ENCODE data around the gene PTPRN.
"Not testable (repeated sequence)": the region's sequence is repeated elsewhere in the genome, so short reads cannot be mapped to it uniquely, and the experiment has no call there.

PTPRN gene

DNA sequence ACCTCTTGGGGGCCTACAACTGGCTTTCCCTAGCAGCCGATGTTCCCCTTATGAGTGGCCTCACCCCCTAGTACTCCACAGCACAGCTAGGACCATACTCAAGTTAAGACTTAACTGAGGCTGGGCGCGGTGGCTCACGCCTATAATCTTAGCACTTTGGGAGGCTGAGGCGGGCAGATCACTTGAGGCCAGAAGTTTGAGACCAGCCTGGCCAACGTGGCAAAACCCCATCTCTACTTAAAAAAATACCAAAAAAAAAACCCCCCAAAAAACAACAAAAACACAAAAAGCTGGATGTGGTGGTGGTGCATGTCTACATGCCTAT, 22.1 kb downstream of the PTPRN start:
- Mint-ChIP-seq H3K36me3 (ENCODE audit: low read depth) (peaks cover 46% of the 10 kb centered on the region), H3K4me1 (ENCODE audit: low read depth) (peaks cover 32% of the 10 kb centered on the region)
- H3K27me3 Mint-ChIP-seq; intact Hi-C loops (cut with micrococcal nuclease); H3K27ac Mint-ChIP-seq; H3K4me3 Mint-ChIP-seq; H3K9me3 Mint-ChIP-seq: not testable (repeated sequence)

DNA sequence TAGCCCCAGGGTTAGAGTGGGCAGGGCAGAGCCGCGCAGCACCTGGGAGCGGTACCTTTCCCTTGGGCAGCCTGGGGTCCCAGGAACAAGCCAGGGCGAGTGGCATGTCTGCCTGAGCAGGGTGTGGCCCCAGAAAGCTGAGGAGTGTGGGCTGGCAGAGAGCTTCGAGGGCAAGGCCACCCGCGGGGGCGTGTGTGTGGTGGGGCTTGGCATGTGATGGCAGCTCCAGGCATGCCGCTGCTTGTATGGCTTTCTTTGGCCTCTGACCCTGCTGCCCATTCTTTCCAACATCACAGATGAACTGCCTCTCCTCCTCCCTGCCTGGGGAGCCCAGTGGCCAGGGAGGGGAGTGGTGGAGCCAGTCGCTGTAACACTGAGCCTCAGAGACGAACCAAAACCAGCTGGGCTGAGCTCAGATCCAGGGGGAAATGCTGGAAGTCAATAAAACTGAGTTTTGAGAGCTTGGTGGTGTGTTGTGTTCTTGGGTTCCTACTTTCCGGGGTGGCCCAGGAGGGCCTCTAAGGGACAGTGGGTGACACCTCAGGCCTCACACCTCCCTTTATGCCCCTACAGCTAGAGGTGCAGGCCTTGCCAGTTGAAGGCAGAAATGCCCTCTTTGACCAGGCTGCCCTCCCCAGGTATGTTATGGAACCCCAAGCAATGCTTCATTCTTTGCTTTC, 22.6 kb downstream of the PTPRN start:
- H3K27me3 Mint-ChIP-seq, result peaks cover 6% of the 10 kb centered on the region
- peaks cover 36% of the 10 kb centered on the region for H3K4me1 Mint-ChIP-seq (ENCODE audit: low read depth)
- no peak overlapping the region for H3K27ac Mint-ChIP-seq
- H3K4me3 Mint-ChIP-seq, result no peak overlapping the region
- H3K9me3 Mint-ChIP-seq, result no peaks in the 10 kb centered on the region
- peaks cover 51% of the 10 kb centered on the region for H3K36me3 Mint-ChIP-seq (ENCODE audit: low read depth)
- intact Hi-C loops (cut with micrococcal nuclease), result no loop called here

DNA sequence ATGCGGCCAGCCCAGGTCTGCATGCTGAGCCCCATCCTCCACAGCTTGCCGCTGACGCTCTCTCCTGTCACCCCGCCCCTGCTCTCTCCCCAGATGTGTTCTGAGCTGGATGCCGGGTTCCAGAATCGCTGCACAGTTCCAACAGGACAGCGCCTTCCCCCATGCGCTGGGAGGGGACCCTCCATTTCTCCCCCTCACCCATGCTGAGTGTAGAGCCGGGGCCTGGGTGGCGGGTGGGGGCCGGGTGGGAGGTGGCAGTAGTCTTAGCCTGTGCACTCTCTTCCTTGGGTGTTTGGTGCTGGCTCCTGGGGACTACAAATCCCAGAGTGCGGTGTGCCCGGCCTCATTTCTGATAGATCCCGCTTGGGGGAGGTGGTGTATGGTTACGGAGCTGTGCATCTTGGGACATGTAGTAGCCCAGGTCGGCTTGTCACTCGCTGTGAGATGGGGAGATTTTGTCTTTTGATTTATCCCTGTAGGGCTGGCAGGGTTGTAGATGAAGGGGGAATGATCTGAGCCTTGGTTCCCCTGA, 23.2 kb downstream of the PTPRN start:
- intact Hi-C loops (cut with micrococcal nuclease), result no loop called here
- Mint-ChIP-seq H3K4me1 (ENCODE audit: low read depth) (peaks cover 42% of the 10 kb centered on the region), H3K27me3 (peaks cover 6% of the 10 kb centered on the region), H3K9me3 (no peaks in the 10 kb centered on the region), H3K4me3 (no peak overlapping the region), H3K36me3 (ENCODE audit: low read depth) (peaks cover 57% of the 10 kb centered on the region), H3K27ac (no peak overlapping the region)

DNA sequence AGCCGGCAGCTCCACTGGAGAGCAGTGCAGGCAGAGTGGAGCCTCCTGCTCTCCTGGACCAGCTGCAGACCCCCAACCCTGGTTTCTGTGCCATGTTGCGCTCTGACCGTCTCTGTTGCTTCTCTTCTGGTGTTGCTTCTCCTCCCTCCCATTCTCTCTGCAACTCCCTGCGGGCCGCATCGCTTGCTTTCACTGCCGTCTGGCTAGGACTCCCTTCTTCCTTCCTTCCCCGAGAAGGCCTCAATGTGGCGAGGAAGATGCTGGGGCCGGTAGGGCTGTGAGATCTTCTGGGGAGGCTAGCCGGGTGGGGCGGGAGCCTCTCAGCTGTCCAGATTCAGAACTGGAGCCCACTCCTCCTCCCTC, 23.8 kb downstream of the PTPRN start:
- Mint-ChIP-seq H3K36me3 (ENCODE audit: low read depth) (peaks cover 63% of the 10 kb centered on the region), H3K4me1 (ENCODE audit: low read depth) (peaks cover 48% of the 10 kb centered on the region), H3K9me3 (no peaks in the 10 kb centered on the region), H3K27ac (peak overlapping the region; percentile 44), H3K4me3 (no peak overlapping the region), H3K27me3 (peaks cover 6% of the 10 kb centered on the region)
- intact Hi-C loops (cut with micrococcal nuclease), result no loop called here

DNA sequence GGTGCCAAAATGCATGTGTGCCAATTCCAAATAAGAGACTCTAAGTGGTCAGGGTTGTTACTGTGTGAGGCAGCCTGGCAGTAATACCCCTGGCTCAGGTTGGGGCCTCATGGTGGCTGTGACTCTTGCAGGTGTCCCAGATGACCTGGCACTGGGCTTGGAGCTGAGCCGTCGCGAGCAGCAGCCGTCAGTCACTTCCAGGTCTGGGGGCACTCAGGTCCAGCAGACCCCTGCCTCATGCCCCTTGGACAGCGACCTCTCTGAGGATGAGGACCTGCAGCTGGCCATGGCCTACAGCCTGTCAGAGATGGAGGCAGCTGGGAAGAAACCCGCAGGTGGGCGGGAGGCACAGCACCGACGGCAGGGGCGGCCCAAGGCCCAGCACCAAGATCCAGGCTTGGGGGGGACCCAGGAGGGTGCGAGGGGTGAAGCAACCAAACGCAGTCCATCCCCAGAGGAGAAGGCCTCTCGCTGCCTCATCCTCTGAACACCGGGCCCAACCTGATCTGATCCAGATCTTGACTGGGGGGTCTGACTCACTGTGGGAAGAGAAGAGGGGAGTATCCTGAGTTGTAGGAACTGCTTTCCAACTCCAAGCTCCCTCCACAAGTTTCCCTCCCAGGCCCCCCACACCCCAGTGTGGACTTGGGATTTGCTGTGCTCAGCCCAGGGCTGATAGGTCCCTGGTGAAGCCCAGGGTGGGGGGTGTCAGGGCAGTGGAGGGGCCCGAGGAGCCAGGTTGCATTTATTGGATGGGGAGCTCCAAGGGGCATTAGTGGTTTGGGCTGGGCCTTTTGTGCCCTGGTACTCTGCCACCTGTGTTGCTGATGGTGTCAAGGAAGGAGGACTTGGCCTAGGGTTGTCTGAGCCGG, 24.5 kb downstream of the PTPRN start:
- H3K27ac Mint-ChIP-seq, result peak overlapping the region; percentile 44
- no peak overlapping the region for H3K4me3 Mint-ChIP-seq
- peaks cover 52% of the 10 kb centered on the region for H3K4me1 Mint-ChIP-seq (ENCODE audit: low read depth)
- H3K9me3 Mint-ChIP-seq, result no peaks in the 10 kb centered on the region
- peaks cover 1% of the 10 kb centered on the region for H3K27me3 Mint-ChIP-seq
- intact Hi-C loops (cut with micrococcal nuclease), result no loop called here
- H3K36me3 Mint-ChIP-seq (ENCODE audit: low read depth), result peaks cover 69% of the 10 kb centered on the region

DNA sequence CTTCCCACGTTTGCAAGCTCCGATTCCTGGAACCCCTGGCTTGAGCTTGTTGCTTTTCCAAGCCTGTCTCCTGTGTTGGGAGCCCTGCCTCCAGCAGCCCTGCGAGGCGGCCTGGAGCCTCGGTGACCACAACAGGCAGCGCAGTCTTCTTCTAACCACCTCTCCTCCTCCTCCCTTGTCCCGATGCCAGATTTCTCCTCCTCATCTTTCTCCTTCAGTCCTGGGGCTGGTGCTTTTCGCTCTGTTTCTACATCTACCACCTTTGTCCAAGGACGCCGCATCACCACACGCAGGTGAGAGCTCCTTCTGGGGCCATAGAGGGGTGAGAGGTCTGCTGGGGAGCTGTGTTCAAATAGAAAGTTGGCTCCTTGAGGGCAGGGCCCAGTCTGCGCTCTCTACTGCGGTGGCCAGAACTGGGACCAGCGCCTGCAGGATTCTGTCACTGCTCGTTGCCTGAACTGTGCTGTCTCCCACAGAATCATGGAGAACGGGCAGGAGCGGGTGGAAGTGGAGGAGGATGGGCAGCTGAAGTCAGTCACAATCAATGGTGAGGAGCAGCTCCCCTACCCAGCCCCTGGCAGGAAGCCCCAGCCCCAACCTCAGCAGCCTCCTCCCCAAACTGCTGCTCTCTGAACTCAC, 26.1 kb downstream of the PTPRN start:
- intact Hi-C loops (cut with micrococcal nuclease), result no loop called here
- H3K36me3 Mint-ChIP-seq (ENCODE audit: low read depth), result peaks cover 72% of the 10 kb centered on the region

DNA sequence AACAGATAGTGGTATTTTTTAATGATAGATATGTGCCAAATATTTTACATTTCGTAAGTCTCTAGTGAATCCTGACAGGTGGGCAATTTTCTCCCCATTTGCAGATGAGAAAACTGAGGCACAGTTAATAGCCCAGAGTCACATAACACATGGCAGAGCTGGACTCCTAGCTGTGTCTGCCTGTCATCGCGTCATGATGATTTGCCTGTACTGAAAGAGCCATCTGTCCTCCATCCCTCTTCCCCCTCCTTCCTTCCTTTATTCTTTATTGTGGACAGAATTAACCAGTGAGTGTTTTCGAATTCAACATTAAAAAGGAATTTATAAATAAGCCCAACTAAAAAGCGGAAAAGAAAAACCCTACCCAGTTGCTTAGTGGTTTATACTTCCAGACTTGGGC, 26.8 kb downstream of the PTPRN start:
- Mint-ChIP-seq H3K36me3 (ENCODE audit: low read depth) (peaks cover 72% of the 10 kb centered on the region), H3K4me1 (ENCODE audit: low read depth) (peaks cover 66% of the 10 kb centered on the region), H3K4me3 (no peak overlapping the region)

More for the DNA sequence above, 26.1 kb downstream of the PTPRN start:
- H3K4me1 Mint-ChIP-seq (ENCODE audit: low read depth), result peaks cover 59% of the 10 kb centered on the region
- H3K27me3 Mint-ChIP-seq, result no peaks in the 10 kb centered on the region
- no peak overlapping the region for H3K4me3 Mint-ChIP-seq
- H3K9me3 Mint-ChIP-seq, result no peaks in the 10 kb centered on the region
- no peak overlapping the region for H3K27ac Mint-ChIP-seq

DNA sequence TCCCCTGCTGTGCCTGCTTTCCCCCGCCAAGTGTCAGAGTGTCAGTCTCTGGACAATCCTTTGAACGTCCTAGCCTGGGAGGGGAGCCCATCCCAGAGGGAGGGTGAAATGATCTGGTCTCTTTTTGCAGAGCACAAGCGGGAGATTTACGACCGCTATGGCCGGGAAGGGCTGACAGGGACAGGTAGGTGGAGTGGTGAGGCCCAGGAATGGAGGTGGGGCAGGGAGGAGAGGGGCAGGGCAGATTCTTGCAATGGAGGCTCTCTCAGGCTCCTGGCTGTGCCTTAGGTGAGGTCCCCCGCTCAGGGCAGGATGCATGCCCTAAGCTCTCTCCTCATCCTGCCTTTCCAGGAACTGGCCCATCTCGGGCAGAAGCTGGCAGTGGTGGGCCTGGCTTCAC, 27.6 kb downstream of the PTPRN start:
- peak overlapping the region; percentile 50 for H3K27ac Mint-ChIP-seq
- H3K36me3 Mint-ChIP-seq (ENCODE audit: low read depth), result peaks cover 71% of the 10 kb centered on the region
- H3K4me1 Mint-ChIP-seq (ENCODE audit: low read depth), result peaks cover 65% of the 10 kb centered on the region
- peaks cover 3% of the 10 kb centered on the region for H3K27me3 Mint-ChIP-seq
- intact Hi-C loops (cut with micrococcal nuclease), result no loop called here
- no peaks in the 10 kb centered on the region for H3K9me3 Mint-ChIP-seq
- no peak overlapping the region for H3K4me3 Mint-ChIP-seq

More for the DNA sequence above, 26.8 kb downstream of the PTPRN start:
- intact Hi-C loops (cut with micrococcal nuclease), result no loop called here
- H3K27ac Mint-ChIP-seq, result no peak overlapping the region
- H3K27me3 Mint-ChIP-seq, result peaks cover 2% of the 10 kb centered on the region
- no peaks in the 10 kb centered on the region for H3K9me3 Mint-ChIP-seq

DNA sequence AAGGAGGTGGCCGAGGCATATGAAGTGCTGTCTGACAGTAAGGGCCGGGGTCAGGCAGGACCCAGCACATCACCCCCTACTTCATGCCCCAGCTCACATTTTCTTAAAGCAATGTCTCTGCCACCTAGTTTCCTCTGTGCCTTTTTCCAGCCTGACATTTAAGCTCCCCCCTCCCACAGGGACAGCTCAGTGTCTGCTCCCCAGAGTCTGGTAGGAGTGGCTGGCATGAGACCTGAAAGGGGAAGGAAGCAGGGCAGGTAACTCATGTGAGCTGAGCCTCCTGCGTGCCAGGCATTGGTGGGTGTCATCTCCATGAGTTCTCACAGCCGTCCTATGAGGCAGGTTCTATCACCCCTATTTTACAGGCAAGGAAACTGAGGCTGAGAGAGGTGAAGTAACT, 28.6 kb downstream of the PTPRN start:
- H3K27ac Mint-ChIP-seq, result peak overlapping the region; percentile 89
- intact Hi-C loops (cut with micrococcal nuclease), result no loop called here
- H3K36me3 Mint-ChIP-seq (ENCODE audit: low read depth), result peaks cover 62% of the 10 kb centered on the region
- H3K27me3 Mint-ChIP-seq, result peaks cover 5% of the 10 kb centered on the region
- peaks cover 55% of the 10 kb centered on the region for H3K4me1 Mint-ChIP-seq (ENCODE audit: low read depth)
- H3K9me3 Mint-ChIP-seq, result no peaks in the 10 kb centered on the region
- H3K4me3 Mint-ChIP-seq, result no peak overlapping the region

DNA sequence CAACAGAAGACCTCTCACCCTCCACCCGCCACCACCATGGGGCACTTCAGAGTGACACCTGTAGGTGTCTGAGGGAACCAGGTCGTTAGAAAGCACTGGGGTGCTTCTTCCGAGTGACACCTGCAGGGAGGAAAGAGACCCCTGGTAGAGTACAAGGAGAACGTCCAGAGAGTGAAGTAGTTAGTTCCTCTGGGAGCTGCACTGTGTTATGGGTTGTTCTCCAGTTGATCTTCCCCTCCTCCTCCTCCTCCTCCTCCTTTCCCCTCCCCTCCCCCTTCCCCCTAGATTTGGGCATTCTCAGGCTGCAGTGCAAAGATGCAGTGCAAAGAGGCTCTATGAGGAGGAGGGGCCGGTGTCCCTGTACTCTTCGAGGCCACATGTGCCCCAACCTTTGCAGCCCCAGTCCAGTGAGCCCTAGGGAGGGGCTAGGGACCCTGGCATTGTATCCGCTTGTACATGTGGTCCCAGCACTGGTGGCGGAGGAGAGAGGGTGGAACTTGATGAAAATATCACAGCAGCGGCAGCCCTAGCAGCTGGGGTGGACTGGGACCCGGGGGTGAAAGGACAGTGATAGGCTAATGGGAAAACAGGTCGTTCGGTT, 29.2 kb downstream of the PTPRN start:
- Mint-ChIP-seq H3K4me3 (peak overlapping the region; percentile 86), H3K9me3 (no peaks in the 10 kb centered on the region), H3K4me1 (ENCODE audit: low read depth) (peaks cover 50% of the 10 kb centered on the region), H3K27me3 (peaks cover 5% of the 10 kb centered on the region), H3K36me3 (ENCODE audit: low read depth) (peaks cover 55% of the 10 kb centered on the region), H3K27ac (peak overlapping the region; percentile 89)
- intact Hi-C loops (cut with micrococcal nuclease), result loop anchor here (1.0 to 5.0 kb wide), 3 partner anchors 103 to 120 kb away; partner anchors contain the start of genes DNPEP and NHEJ1

DNA sequence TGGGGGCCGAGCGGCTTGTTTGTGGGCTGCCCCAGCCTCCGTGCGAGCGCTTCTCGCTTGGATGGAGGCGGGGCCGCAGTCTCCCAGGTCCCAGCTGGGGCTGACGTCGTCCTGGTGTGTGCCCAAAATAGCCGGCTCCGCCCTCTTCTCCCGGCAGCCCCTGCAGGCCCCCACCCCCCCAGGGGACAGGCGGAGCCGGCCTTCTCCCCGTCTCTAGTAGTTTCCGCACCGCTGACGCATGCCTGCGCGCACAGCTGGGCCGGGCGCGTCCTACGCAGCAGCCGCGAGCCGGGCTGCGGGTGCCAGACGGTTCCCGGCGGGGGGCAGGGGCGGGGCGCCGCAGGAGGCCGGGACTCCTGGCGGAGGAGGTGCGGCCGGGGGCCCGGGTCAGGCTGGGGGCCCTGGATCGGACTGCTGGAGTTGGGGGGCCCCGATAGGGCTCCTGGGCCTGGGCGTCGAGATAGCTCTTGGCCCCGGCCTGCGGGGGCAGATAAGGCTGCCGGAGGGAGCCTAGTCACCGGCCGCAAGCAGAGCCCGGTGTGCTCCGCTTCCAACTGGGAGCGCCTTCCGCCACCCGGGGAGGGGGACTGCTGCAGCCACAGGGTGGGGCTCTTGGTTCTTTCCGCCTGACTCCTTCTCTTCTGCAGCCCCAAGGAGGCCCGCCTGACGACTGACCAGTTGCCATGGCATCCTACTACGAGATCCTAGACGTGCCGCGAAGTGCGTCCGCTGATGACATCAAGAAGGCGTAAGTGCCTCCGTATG, 29.9 kb downstream of the PTPRN start, which contains the start of gene DNAJB2:
Gene DNAJB2 (plus strand): TSS at position 216 of the 765 bp plus-strand sequence. CDS start 468 bp downstream, at position 684.
- peaks cover 49% of the 10 kb centered on the region for H3K36me3 Mint-ChIP-seq (ENCODE audit: low read depth)
- H3K4me3 Mint-ChIP-seq, result peak within 1 kb of the TSS; percentile 86
- intact Hi-C loops (cut with micrococcal nuclease), result loop anchor here (1.0 to 5.0 kb wide), 3 partner anchors 102 to 119 kb away; partner anchors contain the start of genes DNPEP and NHEJ1
- peak within 1 kb of the TSS; percentile 89 for H3K27ac Mint-ChIP-seq
- H3K4me1 Mint-ChIP-seq (ENCODE audit: low read depth), result peaks cover 50% of the 10 kb centered on the region
- H3K27me3 Mint-ChIP-seq, result peaks cover 5% of the 10 kb centered on the region
- no peaks in the 10 kb centered on the region for H3K9me3 Mint-ChIP-seq

DNA sequence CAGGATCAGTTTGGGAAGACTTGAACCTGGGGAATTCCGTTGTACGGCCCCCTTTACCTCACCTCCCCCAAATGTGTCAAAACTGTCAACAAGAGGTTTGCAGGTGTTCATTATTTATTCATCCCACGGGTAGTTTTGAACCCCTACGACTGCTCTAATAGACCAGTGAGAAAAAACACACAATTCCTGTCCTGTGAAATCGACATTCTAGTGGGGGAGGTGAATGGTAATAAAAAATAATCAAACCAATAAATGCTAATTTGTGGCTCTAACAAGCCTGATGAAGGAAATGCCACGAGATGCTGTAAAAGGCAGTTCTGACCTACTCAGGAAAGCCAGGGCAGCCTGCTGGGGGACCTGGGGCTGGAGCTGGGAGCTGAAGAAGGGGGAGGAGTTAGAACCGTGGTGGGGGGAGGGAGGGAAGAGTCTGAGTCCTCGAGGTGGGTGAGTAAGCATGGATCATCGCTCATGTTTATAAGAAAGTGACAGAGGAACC, 30.5 kb downstream of the PTPRN start:
- H3K9me3 Mint-ChIP-seq, result no peaks in the 10 kb centered on the region
- peaks cover 42% of the 10 kb centered on the region for H3K36me3 Mint-ChIP-seq (ENCODE audit: low read depth)
- H3K27ac Mint-ChIP-seq, result peak overlapping the region; percentile 89
- intact Hi-C loops (cut with micrococcal nuclease), result loop anchor here (1.0 to 5.0 kb wide), 3 partner anchors 101 to 118 kb away; partner anchors contain the start of genes DNPEP and NHEJ1
- H3K4me3 Mint-ChIP-seq, result peak overlapping the region; percentile 86
- H3K27me3 Mint-ChIP-seq, result peaks cover 5% of the 10 kb centered on the region
- peaks cover 50% of the 10 kb centered on the region for H3K4me1 Mint-ChIP-seq (ENCODE audit: low read depth)
